BJ (cell line): ENCODE data around the gene RGS9BP. TPM values are rescaled to one million over a fixed set of nuclear protein-coding genes. Genes with fewer than 3 reads are reported as not detected.

Experiments
- CTCF ChIA-PET: fragments of 350-600 bp; formaldehyde crosslinking; extraction: SDS; loops from one replicate; lab custom pipeline; 2021; ENCODE audit warnings: antibody characterized with exemption, inconsistent platforms; lab: Yijun Ruan, JAX
- POLR2A ChIA-PET: fragments of 300-600 bp; sonication (Branson Sonifier 250); formaldehyde crosslinking; extraction: SDS; loops from one replicate; lab custom pipeline; 2021; ENCODE audit warnings: antibody characterized with exemption; lab: Charles Lee
- DNase-seq: peaks from one replicate; pipeline ENCODE4 v3.0.0-alpha.2; 2011; ENCODE audit warnings: low read depth
- H3K27me3 ChIP-seq: 2 replicates; pipeline ENCODE4 v1.6.0; 2011; ENCODE audit warnings: low read length; ENCODE audit not compliant: control insufficient read depth, insufficient read depth
- H3K36me3 ChIP-seq: 2 replicates; pipeline ENCODE4 v1.5.1; 2011; ENCODE audit warnings: low read length; ENCODE audit not compliant: control insufficient read depth, insufficient read depth
- H3K4me3 ChIP-seq: 2 replicates; pipeline ENCODE4 v1.5.1; 2011; ENCODE audit warnings: low read depth, mild to moderate bottlenecking, control low read depth, low read length
- CTCF ChIP-seq: IDR thresholded peaks from 2 replicates; pipeline ENCODE4 v1.5.1; 2011; ENCODE audit warnings: low read depth, mild to moderate bottlenecking, control low read depth, inconsistent platforms, low read length, moderate library complexity; ENCODE audit not compliant: insufficient read depth
- polyA plus RNA-seq: library from polyadenylated mRNA; depleted of rRNA; stranded (reverse); fragments of >200 nt; gene quantifications from 2 replicates; pipeline ENCODE4 v1.2.3, GENCODE V29; 2011

Gene RGS9BP
- polyA plus RNA-seq, 1 experiment = 0.12 TPM

GRCh38 chr19:32677657-32678056, 2.0 kb downstream of the RGS9BP start:
- Histone ChIP-seq H3K27me3 (peaks cover 18% of the 10 kb centered on the region), H3K4me3 (no peak overlapping the region), H3K36me3 (no peaks in the 10 kb centered on the region)
- CTCF ChIA-PET = interaction anchor here (0.8 kb wide), 1 partner anchor 13 kb away, joined by 3 read pairs; no protein-coding TSS in a partner anchor
- no peak for DNase-seq
- no peak for TF ChIP-seq CTCF
- POLR2A ChIA-PET = no interaction called here

GRCh38 chr19:32680986-32681385, 5.3 kb downstream of the RGS9BP start:
- ChIA-PET CTCF (interaction anchor here (0.7 to 1.0 kb wide), 3 partner anchors 32 to 393 kb away, joined by 3 to 5 read pairs (median 3); no protein-coding TSS in a partner anchor), POLR2A (no interaction called here)
- DNase-seq = no peak
- Histone ChIP-seq H3K36me3 (no peaks in the 10 kb centered on the region), H3K4me3 (no peak overlapping the region), H3K27me3 (peaks cover 16% of the 10 kb centered on the region)
- no peak for TF ChIP-seq CTCF

- DNase-seq = no peak
- Histone ChIP-seq H3K36me3 (no peaks in the 10 kb centered on the region), H3K27me3 (peaks cover 4% of the 10 kb centered on the region), H3K4me3 (no peak overlapping the region)
- CTCF ChIA-PET = no interaction called here
- POLR2A ChIA-PET = no interaction called here
- no peak for TF ChIP-seq CTCF
Measured at GRCh38 chr19:32682317-32682716, 6.7 kb downstream of the RGS9BP start.

GRCh38 chr19:32686847-32687475, 11.3 kb downstream of the RGS9BP start:
- Histone ChIP-seq H3K36me3 (no peaks in the 10 kb centered on the region), H3K4me3 (no peak overlapping the region), H3K27me3 (no peaks in the 10 kb centered on the region)
- ChIA-PET CTCF (no interaction called here), POLR2A (no interaction called here)
- TF ChIP-seq CTCF = no peak
- no peak for DNase-seq

GRCh38 chr19:32687681-32688080, 12.0 kb downstream of the RGS9BP start:
- Histone ChIP-seq H3K27me3 (no peaks in the 10 kb centered on the region), H3K36me3 (no peaks in the 10 kb centered on the region), H3K4me3 (no peak overlapping the region)
- ChIA-PET CTCF (no interaction called here), POLR2A (no interaction called here)
- no peak for TF ChIP-seq CTCF
- no peak for DNase-seq
